NOMO-1 (cell line): ENCODE data around the gene CARMIL3.
A peak's percentile ranks its signal among the peaks of the same experiment; 100 is the strongest.
"Not testable (repeated sequence)": the region's sequence is repeated elsewhere in the genome, so short reads cannot be mapped to it uniquely, and the experiment has no call there.

Experiments used
- DNase-seq, 2 experiments: peaks; one replicate each; lab custom pipeline; 2025; ENCODE audit not compliant: unreplicated experiment in 2 of 2; lab: John Stamatoyannopoulos, UW

Gene CARMIL3

GRCh38 chr14:24036963-24037657, 14.7 kb upstream of the CARMIL3 start:
- not testable (repeated sequence) for DNase-seq

GRCh38 chr14:24037658-24038037, 14.2 kb upstream of the CARMIL3 start:
- no peak for DNase-seq

- no peak for DNase-seq
These were observed 13.1 kb upstream of the CARMIL3 start for GRCh38 chr14:24038686-24039085.

- DNase-seq, result no peak
These were observed 11.1 kb upstream of the CARMIL3 start for GRCh38 chr14:24040692-24041091.

GRCh38 chr14:24042746-24043145, 9.1 kb upstream of the CARMIL3 start:
- DNase-seq, result no peak

GRCh38 chr14:24049002-24049401, 2.8 kb upstream of the CARMIL3 start:
- DNase-seq, result peak in 1 of 2 experiments; percentile 41

- not testable (repeated sequence) for DNase-seq
These were observed 1.1 kb upstream of the CARMIL3 start for GRCh38 chr14:24050753-24051152.

- DNase-seq, result no peak
These were observed 527 bp upstream of the CARMIL3 start for GRCh38 chr14:24051176-24051788.

- no peak for DNase-seq
These were observed 1.1 kb downstream of the CARMIL3 start for GRCh38 chr14:24052656-24053547.

- no peak for DNase-seq
These were observed 1.9 kb downstream of the CARMIL3 start for GRCh38 chr14:24053548-24054323.

GRCh38 chr14:24054324-24054641, 2.5 kb downstream of the CARMIL3 start:
- no peak for DNase-seq

- DNase-seq, result no peak
These were observed 2.8 kb downstream of the CARMIL3 start for GRCh38 chr14:24054646-24055045.

- DNase-seq, result no peak
These were observed 4.4 kb downstream of the CARMIL3 start for GRCh38 chr14:24055971-24056799.

GRCh38 chr14:24056800-24057184, 5.0 kb downstream of the CARMIL3 start:
- DNase-seq, result no peak

- DNase-seq, result no peak
These were observed 5.5 kb downstream of the CARMIL3 start for GRCh38 chr14:24057271-24057670.

GRCh38 chr14:24057867-24058259, 6.1 kb downstream of the CARMIL3 start:
- no peak for DNase-seq

- peak; percentile 46 to 60 for DNase-seq
These were observed 6.6 kb downstream of the CARMIL3 start for GRCh38 chr14:24058260-24058950.

GRCh38 chr14:24058951-24059475, 7.2 kb downstream of the CARMIL3 start:
- DNase-seq, result no peak

- no peak for DNase-seq
These were observed 8.1 kb downstream of the CARMIL3 start for GRCh38 chr14:24059841-24060388.
